Measurements from ENCODE around the gene PRKN. TPM values are rescaled to one million over a fixed set of nuclear protein-coding genes. Genes with fewer than 3 reads are reported as not detected.

The PRKN gene
- total and polyA plus RNA-seq, 2 experiments from 2014 or later, result 0.10 to 0.84 TPM

DNA sequence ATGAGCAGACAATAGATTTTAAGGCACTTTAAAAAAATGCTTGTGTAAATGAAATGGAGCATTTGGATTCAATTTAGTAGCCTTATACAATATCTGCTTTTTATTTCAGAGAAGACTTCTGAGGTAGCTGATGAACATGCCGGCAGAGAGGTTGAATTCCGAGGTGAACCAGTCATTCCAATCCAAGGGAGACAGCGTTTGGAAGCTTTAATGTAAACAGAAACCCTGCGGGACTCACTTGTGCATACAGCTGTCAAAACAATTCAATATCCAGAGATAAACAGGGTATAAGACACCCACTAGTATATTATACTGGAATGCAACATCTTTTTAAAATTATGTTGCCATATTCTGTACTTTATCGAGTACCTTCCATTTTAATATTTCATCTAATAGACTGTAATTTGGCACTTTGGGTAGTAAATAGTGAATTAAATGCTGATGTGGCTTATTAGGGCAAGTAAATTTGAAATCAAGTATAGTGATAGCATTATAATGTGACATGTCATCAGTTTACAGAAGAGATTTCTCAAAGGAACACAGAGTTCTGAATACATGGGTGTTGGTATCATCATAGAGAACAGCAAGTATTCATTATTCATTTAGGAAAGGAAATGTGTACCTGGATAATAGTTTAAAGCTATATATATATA is 347.7 kb downstream of the PRKN start (continued):
- TF ChIP-seq, protein P1, sequence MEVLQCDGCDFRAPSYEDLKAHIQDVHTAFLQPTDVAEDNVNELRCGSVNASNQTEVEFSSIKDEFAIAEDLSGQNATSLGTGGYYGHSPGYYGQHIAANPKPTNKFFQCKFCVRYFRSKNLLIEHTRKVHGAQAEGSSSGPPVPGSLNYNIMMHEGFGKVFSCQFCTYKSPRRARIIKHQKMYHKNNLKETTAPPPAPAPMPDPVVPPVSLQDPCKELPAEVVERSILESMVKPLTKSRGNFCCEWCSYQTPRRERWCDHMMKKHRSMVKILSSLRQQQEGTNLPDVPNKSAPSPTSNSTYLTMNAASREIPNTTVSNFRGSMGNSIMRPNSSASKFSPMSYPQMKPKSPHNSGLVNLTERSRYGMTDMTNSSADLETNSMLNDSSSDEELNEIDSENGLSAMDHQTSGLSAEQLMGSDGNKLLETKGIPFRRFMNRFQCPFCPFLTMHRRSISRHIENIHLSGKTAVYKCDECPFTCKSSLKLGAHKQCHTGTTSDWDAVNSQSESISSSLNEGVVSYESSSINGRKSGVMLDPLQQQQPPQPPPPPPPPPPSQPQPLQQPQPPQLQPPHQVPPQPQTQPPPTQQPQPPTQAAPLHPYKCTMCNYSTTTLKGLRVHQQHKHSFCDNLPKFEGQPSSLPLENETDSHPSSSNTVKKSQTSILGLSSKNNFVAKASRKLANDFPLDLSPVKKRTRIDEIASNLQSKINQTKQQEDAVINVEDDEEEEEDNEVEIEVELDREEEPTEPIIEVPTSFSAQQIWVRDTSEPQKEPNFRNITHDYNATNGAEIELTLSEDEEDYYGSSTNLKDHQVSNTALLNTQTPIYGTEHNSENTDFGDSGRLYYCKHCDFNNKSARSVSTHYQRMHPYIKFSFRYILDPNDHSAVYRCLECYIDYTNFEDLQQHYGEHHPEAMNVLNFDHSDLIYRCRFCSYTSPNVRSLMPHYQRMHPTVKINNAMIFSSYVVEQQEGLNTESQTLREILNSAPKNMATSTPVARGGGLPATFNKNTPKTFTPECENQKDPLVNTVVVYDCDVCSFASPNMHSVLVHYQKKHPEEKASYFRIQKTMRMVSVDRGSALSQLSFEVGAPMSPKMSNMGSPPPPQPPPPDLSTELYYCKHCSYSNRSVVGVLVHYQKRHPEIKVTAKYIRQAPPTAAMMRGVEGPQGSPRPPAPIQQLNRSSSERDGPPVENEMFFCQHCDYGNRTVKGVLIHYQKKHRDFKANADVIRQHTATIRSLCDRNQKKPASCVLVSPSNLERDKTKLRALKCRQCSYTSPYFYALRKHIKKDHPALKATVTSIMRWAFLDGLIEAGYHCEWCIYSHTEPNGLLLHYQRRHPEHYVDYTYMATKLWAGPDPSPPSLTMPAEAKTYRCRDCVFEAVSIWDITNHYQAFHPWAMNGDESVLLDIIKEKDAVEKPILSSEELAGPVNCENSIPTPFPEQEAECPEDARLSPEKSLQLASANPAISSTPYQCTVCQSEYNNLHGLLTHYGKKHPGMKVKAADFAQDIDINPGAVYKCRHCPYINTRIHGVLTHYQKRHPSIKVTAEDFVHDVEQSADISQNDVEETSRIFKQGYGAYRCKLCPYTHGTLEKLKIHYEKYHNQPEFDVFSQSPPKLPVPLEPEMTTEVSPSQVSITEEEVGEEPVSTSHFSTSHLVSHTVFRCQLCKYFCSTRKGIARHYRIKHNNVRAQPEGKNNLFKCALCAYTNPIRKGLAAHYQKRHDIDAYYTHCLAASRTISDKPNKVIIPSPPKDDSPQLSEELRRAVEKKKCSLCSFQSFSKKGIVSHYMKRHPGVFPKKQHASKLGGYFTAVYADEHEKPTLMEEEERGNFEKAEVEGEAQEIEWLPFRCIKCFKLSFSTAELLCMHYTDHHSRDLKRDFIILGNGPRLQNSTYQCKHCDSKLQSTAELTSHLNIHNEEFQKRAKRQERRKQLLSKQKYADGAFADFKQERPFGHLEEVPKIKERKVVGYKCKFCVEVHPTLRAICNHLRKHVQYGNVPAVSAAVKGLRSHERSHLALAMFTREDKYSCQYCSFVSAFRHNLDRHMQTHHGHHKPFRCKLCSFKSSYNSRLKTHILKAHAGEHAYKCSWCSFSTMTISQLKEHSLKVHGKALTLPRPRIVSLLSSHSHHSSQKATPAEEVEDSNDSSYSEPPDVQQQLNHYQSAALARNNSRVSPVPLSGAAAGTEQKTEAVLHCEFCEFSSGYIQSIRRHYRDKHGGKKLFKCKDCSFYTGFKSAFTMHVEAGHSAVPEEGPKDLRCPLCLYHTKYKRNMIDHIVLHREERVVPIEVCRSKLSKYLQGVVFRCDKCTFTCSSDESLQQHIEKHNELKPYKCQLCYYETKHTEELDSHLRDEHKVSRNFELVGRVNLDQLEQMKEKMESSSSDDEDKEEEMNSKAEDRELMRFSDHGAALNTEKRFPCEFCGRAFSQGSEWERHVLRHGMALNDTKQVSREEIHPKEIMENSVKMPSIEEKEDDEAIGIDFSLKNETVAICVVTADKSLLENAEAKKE (CRISPR knock-in tag; IDR thresholded peaks at IDR 0.05), result no peak
- TF ChIP-seq CREB1 (CRISPR knock-in tag; IDR thresholded peaks at IDR 0.05; ENCODE audit: low read depth) (no peak), EZH2 (IDR thresholded peaks at IDR 0.05; ENCODE audit: low read depth, unreplicated experiment) (no peak), POLR2AphosphoS5 (IDR thresholded peaks at IDR 0.05; ENCODE audit: low read depth) (no peak)
- TF ChIP-seq, protein P2, sequence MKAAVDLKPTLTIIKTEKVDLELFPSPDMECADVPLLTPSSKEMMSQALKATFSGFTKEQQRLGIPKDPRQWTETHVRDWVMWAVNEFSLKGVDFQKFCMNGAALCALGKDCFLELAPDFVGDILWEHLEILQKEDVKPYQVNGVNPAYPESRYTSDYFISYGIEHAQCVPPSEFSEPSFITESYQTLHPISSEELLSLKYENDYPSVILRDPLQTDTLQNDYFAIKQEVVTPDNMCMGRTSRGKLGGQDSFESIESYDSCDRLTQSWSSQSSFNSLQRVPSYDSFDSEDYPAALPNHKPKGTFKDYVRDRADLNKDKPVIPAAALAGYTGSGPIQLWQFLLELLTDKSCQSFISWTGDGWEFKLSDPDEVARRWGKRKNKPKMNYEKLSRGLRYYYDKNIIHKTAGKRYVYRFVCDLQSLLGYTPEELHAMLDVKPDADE (IDR thresholded peaks at IDR 0.05), result no peak

DNA sequence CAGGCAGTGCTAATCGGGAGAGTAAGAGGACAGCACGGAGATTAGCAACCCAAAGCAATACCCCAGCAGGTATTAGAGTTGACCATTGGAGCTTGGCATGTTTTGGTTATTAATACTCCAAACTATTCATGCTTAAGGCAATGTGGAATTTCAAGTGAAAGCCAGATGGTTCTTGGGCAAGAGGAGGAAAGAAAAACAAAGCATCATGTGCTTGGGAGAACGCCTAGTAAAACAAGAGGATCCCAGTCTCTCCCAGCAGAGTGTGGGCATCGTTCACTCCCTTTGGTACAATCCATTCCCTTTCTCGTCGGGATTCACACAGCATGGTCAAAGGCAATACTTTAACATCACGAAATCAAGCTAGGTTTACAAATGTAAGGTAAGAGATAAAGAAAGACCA is 349.8 kb downstream of the PRKN start:
- no peak for ATAC-seq
- Histone ChIP-seq H3K27ac (ENCODE audit: low read depth) (no peak overlapping the region), H3F3A (replicated peaks; ENCODE audit: low read depth) (no peaks in the 10 kb centered on the region), H3K4me3 (no peak overlapping the region), H4K20me1 (replicated peaks; ENCODE audit: insufficient read depth) (no peaks in the 10 kb centered on the region), H3K4me2 (no peak overlapping the region), H3K79me2 (replicated peaks; ENCODE audit: insufficient read depth) (no peaks in the 10 kb centered on the region), H2AFZ (no peak overlapping the region), H3K4me1 (ENCODE audit: insufficient read depth) (no peaks in the 10 kb centered on the region), H3K27me3 (ENCODE audit: insufficient read depth) (no peaks in the 10 kb centered on the region), H3K36me3 (ENCODE audit: insufficient read depth) (no peaks in the 10 kb centered on the region), H3K9me2 (ENCODE audit: insufficient read depth) (peaks cover 4% of the 10 kb centered on the region; the same call in 1 of the 2 replicates)
- Mint-ChIP-seq H3K27ac (no peak overlapping the region), H3K27me3 (ENCODE audit: insufficient read depth, low read depth, poor library complexity) (peaks cover 5% of the 10 kb centered on the region), H3K4me3 (no peak overlapping the region), H3K4me1 (no peaks in the 10 kb centered on the region), H3K9me3 (no peaks in the 10 kb centered on the region), H3K36me3 (ENCODE audit: low read depth) (no peaks in the 10 kb centered on the region)
- no peak for DNase-seq (ENCODE audit: low spot score)
- TF ChIP-seq JUNB (IDR thresholded peaks at IDR 0.05; ENCODE audit: unreplicated experiment) (no peak), ZNF114 (CRISPR knock-in tag; IDR thresholded peaks at IDR 0.05) (no peak), STAT1 (IDR thresholded peaks at IDR 0.05; ENCODE audit: unreplicated experiment) (no peak)
- TF ChIP-seq, protein P3, sequence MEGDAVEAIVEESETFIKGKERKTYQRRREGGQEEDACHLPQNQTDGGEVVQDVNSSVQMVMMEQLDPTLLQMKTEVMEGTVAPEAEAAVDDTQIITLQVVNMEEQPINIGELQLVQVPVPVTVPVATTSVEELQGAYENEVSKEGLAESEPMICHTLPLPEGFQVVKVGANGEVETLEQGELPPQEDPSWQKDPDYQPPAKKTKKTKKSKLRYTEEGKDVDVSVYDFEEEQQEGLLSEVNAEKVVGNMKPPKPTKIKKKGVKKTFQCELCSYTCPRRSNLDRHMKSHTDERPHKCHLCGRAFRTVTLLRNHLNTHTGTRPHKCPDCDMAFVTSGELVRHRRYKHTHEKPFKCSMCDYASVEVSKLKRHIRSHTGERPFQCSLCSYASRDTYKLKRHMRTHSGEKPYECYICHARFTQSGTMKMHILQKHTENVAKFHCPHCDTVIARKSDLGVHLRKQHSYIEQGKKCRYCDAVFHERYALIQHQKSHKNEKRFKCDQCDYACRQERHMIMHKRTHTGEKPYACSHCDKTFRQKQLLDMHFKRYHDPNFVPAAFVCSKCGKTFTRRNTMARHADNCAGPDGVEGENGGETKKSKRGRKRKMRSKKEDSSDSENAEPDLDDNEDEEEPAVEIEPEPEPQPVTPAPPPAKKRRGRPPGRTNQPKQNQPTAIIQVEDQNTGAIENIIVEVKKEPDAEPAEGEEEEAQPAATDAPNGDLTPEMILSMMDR (conservative IDR thresholded peaks at IDR 0.05; ENCODE audit: low read depth in 2 of 2), result no peak
- TF ChIP-seq, protein P4, sequence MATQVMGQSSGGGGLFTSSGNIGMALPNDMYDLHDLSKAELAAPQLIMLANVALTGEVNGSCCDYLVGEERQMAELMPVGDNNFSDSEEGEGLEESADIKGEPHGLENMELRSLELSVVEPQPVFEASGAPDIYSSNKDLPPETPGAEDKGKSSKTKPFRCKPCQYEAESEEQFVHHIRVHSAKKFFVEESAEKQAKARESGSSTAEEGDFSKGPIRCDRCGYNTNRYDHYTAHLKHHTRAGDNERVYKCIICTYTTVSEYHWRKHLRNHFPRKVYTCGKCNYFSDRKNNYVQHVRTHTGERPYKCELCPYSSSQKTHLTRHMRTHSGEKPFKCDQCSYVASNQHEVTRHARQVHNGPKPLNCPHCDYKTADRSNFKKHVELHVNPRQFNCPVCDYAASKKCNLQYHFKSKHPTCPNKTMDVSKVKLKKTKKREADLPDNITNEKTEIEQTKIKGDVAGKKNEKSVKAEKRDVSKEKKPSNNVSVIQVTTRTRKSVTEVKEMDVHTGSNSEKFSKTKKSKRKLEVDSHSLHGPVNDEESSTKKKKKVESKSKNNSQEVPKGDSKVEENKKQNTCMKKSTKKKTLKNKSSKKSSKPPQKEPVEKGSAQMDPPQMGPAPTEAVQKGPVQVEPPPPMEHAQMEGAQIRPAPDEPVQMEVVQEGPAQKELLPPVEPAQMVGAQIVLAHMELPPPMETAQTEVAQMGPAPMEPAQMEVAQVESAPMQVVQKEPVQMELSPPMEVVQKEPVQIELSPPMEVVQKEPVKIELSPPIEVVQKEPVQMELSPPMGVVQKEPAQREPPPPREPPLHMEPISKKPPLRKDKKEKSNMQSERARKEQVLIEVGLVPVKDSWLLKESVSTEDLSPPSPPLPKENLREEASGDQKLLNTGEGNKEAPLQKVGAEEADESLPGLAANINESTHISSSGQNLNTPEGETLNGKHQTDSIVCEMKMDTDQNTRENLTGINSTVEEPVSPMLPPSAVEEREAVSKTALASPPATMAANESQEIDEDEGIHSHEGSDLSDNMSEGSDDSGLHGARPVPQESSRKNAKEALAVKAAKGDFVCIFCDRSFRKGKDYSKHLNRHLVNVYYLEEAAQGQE (IDR thresholded peaks at IDR 0.05; ENCODE audit: unreplicated experiment), result no peak

Data from GM23338 (cell line).